LNCAP (cell line): Measurements from ENCODE around the gene C1orf174.

Source experiments
- TF ChIP-seq, protein P1 (sequence below): fragments of 450-650 bp; IDR thresholded peaks from 2 replicates; pipeline ENCODE4 v1.5.1; 2017; ENCODE audit warnings: mild to moderate bottlenecking

The C1orf174 gene

DNA sequence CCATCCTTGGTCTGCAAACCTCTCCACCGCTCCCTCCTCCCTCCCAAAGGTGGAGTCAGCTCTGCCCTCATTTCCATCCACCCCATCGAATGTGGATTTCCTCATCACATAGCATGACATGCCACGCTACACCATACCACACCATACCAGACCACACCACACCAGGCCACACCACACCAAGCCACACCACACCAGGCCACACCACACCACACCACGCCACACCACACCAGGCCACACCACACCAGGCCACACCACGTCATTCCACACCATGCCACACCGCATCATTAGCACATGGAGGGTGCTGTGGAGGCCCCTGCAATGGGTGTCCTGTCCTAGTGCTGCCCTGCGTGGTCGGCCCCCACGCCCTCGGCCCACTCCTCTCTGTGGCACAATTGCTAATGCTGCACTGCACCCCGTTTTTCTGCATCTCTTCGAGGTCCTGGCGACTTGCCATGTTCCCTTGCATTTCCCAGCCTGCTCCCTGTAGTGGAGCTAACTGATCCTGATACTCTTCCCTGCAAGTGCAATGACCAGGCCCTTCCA is 31.5 kb downstream of the C1orf174 start:
- TF ChIP-seq, protein P1, sequence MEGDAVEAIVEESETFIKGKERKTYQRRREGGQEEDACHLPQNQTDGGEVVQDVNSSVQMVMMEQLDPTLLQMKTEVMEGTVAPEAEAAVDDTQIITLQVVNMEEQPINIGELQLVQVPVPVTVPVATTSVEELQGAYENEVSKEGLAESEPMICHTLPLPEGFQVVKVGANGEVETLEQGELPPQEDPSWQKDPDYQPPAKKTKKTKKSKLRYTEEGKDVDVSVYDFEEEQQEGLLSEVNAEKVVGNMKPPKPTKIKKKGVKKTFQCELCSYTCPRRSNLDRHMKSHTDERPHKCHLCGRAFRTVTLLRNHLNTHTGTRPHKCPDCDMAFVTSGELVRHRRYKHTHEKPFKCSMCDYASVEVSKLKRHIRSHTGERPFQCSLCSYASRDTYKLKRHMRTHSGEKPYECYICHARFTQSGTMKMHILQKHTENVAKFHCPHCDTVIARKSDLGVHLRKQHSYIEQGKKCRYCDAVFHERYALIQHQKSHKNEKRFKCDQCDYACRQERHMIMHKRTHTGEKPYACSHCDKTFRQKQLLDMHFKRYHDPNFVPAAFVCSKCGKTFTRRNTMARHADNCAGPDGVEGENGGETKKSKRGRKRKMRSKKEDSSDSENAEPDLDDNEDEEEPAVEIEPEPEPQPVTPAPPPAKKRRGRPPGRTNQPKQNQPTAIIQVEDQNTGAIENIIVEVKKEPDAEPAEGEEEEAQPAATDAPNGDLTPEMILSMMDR, result no peak

- TF ChIP-seq, protein P1, result no peak
Measured at GRCh38 chr1:3865606-3866160, 34.4 kb downstream of the C1orf174 start.

- TF ChIP-seq, protein P1, result no peak
Measured at GRCh38 chr1:3864884-3865283, 35.2 kb downstream of the C1orf174 start.

- TF ChIP-seq, protein P1, result no peak
Measured at GRCh38 chr1:3863231-3863935, 36.7 kb downstream of the C1orf174 start.

DNA sequence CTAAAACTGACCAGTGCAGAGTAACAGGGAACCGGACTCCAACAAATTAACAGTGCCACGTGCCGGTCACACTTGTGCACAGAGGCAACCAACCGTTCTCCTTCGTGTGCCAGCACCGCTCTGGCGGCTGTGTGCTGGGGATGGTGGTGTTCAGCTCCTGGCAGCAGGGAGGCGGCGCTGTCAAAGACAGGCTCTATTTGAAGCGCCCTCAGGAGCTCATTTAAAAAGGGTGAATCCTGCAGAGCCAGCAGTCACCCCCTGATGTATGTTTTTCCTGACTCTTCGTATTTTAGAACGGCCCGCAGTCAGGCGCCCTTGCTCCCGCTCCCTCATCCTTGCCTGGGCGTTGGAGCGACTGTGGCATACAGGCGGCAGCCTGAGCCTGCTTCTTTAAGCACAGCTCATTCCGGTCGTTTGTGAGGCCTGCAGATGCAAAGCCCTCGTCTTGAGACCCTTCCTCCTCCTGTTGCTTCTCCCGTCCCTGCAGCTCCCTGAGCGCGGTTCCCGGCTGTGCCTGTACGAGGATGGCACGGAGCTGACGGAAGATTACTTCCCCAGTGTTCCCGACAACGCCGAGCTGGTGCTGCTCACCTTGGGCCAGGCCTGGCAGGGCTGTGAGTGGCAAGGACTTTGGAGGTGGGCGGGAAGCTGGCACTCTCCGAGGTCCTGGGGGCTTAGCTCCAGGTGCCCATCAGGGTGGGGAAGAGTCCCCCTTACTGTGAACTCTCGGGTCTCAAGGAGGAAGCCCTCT is 41.7 kb downstream of the C1orf174 start:
- TF ChIP-seq, protein P1, result no peak

DNA sequence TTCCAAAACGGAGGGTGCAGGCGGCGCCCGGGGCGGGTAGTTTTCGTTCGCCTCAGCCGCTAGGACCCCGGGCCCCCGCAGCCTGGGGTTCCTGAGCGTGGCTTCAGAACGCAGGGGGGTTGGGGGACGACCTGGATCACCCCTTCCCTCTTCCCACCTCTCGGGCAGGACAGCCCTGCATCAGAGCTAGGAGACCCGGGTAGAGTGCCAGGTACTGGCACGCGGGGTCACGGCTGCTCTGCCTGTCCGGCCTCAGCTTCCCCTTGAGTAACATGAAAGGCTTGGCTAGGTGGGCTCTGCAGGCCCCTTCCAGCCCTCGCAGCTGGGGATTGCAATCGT is 42.3 kb downstream of the C1orf174 start:
- TF ChIP-seq, protein P1, result no peak

DNA sequence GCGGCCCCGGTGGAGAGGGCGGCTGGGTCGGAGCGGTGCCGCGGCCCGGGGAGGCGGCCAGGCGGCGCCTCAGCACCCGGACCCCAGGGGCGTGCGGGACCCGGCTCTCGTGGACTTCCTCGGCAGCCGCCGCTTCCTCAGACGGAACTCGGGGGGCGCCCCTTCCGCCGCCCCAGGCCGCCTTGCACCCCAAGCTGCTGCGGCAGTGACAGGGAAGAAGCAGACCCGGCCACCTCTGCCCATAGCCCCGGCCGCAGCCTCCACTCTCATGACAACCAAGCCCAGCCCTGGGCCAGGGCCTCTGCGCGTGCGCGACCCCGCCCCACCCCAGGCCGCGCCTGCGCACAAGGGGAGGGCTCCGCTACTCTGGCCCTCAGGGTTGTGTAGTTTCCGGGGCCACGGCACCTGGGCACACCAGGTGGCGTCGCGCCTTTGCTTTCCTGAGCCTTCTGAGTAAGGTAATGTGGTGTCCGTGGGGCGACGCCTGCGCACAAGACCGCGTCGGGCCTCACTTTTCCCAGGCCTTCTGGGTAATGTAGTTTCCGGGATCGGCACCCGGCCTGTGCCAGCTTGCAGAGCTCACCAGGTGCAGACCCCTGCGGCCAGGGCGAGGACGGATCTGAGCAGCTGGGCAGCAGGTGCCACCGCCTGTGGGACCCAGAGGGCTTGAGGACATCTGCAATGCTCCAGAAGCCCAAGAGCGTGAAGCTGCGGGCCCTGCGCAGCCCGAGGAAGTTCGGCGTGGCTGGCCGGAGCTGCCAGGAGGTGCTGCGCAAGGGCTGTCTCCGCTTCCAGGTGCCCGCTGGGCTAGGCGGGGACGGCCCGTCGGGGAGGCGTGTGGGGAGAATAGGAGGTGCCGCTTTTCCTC is 42.9 kb downstream of the C1orf174 start, which contains the start of the genes CEP104 and DFFB:
Gene CEP104, minus strand, starts transcription at position 289 of the 868 bp plus-strand sequence. CDS start 4,804 bp downstream, outside the sequence.
Gene DFFB, plus strand, starts transcription at position 554 of the 868 bp plus-strand sequence. Its CDS starts 128 bp downstream, at position 682.
- TF ChIP-seq, protein P1, result peak; percentile 56
